BLaER1 treated with 17β-estradiol and CSF1 and Interleukin-3, amounts not matched to agents 10 nM and 100 nM (cell line): Measurements from ENCODE around the gene FLNA.
"Not testable (repeated sequence)": the region's sequence is repeated elsewhere in the genome, so short reads cannot be mapped to it uniquely, and the experiment has no call there.

Experiments used
- H3K27ac ChIP-seq, 11 experiments: shearing (Covaris generic); formaldehyde crosslinking; 2 replicates each; pipeline ENCODE4 v1.8.1; 2022
- H3K27me3 ChIP-seq, 11 experiments: shearing (Covaris generic); formaldehyde crosslinking; 2 replicates each; pipeline ENCODE4 v1.8.1; 2022
- H3K36me3 ChIP-seq, 11 experiments: shearing (Covaris generic); formaldehyde crosslinking; 2 replicates each; pipeline ENCODE4 v1.8.1; 2022
- H3K4me1 ChIP-seq, 10 experiments: shearing (Covaris generic); formaldehyde crosslinking; 2 replicates each; pipeline ENCODE4 v1.8.1; 2022
- H3K4me2 ChIP-seq, 11 experiments: shearing (Covaris generic); formaldehyde crosslinking; 2 replicates each; pipeline ENCODE4 v1.8.1; 2022
- H3K4me3 ChIP-seq, 10 experiments: shearing (Covaris generic); formaldehyde crosslinking; 2 replicates each; pipeline ENCODE4 v1.8.1; 2022
- H3K9ac ChIP-seq, 11 experiments: shearing (Covaris generic); formaldehyde crosslinking; 2 replicates each; pipeline ENCODE4 v1.8.1; 2022
- H3K9me3 ChIP-seq, 11 experiments: shearing (Covaris generic); formaldehyde crosslinking; replicated peaks in 1 of 11; 2 replicates each; pipeline ENCODE4 v1.8.1; 2022
- H4K20me1 ChIP-seq, 11 experiments: shearing (Covaris generic); formaldehyde crosslinking; 2 replicates each; pipeline ENCODE4 v1.8.1; 2022
- Cebpa-rat ChIP-seq, 11 experiments: shearing (Covaris generic); IDR thresholded peaks; 2 replicates each; pipeline ENCODE4 v1.8.1; 2022

The FLNA gene

DNA sequence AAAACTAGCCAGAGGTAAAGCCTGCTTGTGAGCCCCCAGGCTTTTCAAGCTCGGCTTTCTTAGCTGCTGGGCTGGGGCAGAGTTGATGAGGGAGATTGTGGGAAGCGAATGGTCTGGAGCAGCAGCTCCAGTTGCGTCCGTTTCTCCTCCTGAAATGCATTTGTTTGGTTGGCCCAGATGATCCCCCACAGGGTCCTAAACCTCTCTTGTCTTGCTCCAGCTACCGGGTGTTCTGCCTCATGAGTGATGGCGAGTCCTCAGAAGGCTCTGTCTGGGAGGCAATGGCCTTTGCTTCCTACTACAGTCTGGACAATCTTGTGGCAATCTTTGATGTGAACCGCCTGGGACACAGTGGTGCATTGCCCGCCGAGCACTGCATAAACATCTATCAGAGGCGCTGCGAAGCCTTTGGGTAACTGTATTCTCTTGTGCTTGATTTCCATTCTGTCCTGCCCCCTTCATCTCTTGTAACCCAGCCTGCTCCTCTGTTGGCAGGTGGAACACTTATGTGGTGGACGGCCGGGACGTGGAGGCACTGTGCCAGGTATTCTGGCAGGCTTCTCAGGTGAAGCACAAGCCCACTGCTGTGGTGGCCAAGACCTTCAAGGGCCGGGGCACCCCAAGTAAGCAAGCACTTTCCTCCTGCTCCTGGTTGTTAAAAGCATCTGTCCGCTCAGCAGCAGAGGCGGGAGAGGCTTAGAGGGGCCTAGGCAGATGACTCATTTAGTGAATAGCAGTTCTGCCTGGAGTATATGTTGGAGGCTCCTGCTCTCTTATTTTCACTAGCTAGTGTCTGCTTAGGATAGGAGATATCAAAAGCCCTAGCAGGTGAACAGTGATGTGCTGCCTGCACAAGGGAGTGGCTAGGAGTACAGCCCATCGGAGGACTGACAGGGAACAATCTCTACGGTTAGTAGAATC, 63.6 kb downstream of the FLNA start:
- TF ChIP-seq Cebpa-rat (IDR thresholded peaks at IDR 0.05) = no peak
- peaks cover 0 to 13% (median 0%) of the 10 kb centered on the region in 11 experiments; a peak in 6 of 22 replicates for H4K20me1 ChIP-seq
- peaks cover 72 to 100% (median 99%) of the 10 kb centered on the region in 11 experiments for H3K27me3 ChIP-seq
- H3K9ac ChIP-seq = no peak overlapping the region
- H3K4me1 ChIP-seq = peaks cover 0 to 64% (median 2%) of the 10 kb centered on the region in 10 experiments; a peak in 9 of 20 replicates
- peaks cover 0 to 5% (median 0%) of the 10 kb centered on the region in 11 experiments; a peak in 1 of 22 replicates for H3K9me3 ChIP-seq
- peak overlapping the region in 3 of 11 experiments; percentile 30 to 47 (median 42); a peak in 5 of 22 replicates for H3K4me2 ChIP-seq
- H3K36me3 ChIP-seq = no peaks in the 10 kb centered on the region
- H3K27ac ChIP-seq = peak overlapping the region in 2 of 11 experiments; percentile 17 to 44; a peak in 2 of 22 replicates
- H3K4me3 ChIP-seq = no peak overlapping the region

DNA sequence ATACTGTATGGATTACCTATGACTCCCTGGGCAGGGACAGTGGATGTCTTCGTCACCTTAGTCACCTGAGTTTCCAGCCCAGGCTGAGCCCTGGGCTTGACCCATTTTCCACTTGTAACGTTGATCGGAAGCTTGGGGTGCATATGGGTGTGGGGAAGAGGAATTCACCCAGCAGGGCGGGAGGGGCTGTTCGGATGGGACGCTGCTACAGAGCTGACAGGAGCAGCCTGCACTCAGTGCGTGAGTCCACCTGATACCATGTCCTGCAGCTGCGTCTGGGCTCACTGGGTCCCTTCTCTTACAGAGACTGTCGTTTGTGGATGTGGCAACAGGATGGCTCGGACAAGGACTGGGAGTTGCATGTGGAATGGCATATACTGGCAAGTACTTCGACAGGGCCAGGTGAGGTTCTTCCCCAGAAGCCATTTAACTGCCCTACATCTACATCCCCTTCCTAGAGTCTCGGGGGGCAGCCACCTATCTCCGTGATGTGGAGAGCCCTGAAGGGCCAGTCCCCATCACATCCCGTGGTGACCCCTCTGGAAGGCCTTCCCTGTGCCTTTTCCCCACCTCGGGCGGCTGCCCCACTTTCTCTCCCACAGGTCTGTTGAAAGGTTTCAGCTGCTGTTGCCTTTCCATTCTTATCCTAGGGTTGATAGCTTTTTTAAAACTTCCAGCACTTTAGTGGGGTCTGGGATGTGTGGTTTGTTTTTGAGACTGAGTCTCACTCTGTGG, 65.2 kb downstream of the FLNA start:
- Histone ChIP-seq H3K36me3 (no peaks in the 10 kb centered on the region), H3K9ac (no peak overlapping the region), H3K4me3 (no peak overlapping the region), H3K27ac (no peak overlapping the region; a peak in 1 of 22 replicates), H3K4me2 (peak overlapping the region in 2 of 11 experiments; percentile 19 to 47; a peak in 2 of 22 replicates), H4K20me1 (peaks cover 0 to 16% (median 0%) of the 10 kb centered on the region in 11 experiments; a peak in 6 of 22 replicates), H3K4me1 (peaks cover 4 to 70% (median 13%) of the 10 kb centered on the region in 10 experiments; a peak in 12 of 20 replicates), H3K9me3 (peaks cover 0 to 5% (median 0%) of the 10 kb centered on the region in 11 experiments; a peak in 1 of 22 replicates), H3K27me3 (peaks cover 73 to 100% (median 99%) of the 10 kb centered on the region in 11 experiments)
- no peak for TF ChIP-seq Cebpa-rat (IDR thresholded peaks at IDR 0.05)

DNA sequence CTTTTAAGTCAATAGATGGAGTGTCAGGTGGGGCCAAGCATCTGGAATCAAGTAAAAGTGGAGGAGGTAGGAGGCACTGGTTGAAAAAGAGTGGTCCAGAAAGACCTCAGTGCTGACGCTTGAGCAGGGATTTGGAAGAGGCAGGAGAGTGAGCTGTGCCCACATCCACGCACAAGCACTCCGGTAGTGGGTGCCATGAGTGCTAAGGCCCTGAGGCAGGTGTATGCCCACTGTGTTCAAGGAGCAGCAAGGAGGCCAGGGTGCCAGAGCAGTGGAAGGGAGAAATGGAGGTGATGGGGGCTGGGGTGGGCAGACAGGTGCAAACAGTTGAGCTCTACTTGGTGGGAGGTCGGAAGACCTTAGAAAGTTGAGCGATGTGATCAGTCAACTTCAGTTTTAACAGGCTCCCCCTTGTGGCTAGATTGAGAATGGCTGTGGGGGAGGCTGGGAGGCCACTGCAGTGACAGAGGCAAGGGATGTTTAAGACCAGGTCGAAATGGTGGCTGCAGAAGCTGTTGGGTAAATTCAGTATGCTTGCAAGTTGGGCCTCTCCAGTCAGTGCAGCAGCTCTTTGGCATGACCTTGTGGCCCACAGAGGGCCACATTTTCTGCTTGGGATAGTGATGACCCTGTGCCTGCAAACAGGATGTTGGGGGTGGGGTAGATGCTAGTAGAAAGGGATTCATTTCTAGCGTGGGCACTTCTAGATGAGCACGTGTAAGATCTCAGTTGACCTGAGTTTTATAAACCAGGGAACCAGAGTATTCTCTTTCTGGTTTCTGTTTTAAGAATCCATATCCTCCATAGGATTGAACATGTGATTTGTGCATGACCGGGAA, 66.1 kb downstream of the FLNA start:
- no peaks in the 10 kb centered on the region for H3K36me3 ChIP-seq
- H3K4me2 ChIP-seq = peak overlapping the region in 3 of 11 experiments; percentile 7 to 47 (median 19); a peak in 4 of 22 replicates
- no peak overlapping the region for H3K4me3 ChIP-seq
- H3K27me3 ChIP-seq = peaks cover 73 to 100% (median 99%) of the 10 kb centered on the region in 11 experiments
- no peak overlapping the region for H3K27ac ChIP-seq
- TF ChIP-seq Cebpa-rat (IDR thresholded peaks at IDR 0.05) = no peak
- peaks cover 4 to 62% (median 13%) of the 10 kb centered on the region in 10 experiments; a peak in 12 of 20 replicates for H3K4me1 ChIP-seq
- peaks cover 0 to 16% (median 0%) of the 10 kb centered on the region in 11 experiments; a peak in 6 of 22 replicates for H4K20me1 ChIP-seq
- peaks cover 0 to 5% (median 0%) of the 10 kb centered on the region in 11 experiments; a peak in 1 of 22 replicates for H3K9me3 ChIP-seq
- no peak overlapping the region for H3K9ac ChIP-seq

DNA sequence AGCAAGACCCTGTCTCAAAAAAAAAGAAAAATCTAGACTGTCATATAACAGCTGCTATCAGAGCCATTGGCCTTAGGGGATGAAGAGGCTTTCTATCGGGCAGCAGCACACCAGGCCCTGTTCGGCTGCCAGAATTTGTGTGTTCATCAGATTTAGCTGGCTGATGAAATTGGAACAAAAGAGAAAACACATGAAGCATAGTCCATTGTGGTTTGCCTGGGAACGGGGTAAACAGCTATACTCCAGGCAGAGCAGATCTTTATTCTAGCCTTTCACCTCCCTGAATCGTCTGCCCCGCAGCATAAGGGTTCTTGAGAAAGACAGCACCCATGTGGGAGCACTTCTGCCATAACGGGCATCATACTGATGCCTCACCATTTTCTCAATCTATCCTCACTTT, 67.2 kb downstream of the FLNA start:
- H3K27me3 ChIP-seq = peaks cover 70 to 100% (median 98%) of the 10 kb centered on the region in 11 experiments
- no peak overlapping the region for H3K9ac ChIP-seq
- H3K36me3 ChIP-seq = no peaks in the 10 kb centered on the region
- TF ChIP-seq Cebpa-rat (IDR thresholded peaks at IDR 0.05) = no peak
- H3K4me3 ChIP-seq = no peak overlapping the region
- no peak overlapping the region for H3K4me2 ChIP-seq
- H3K9me3 ChIP-seq = peaks cover 0 to 5% (median 0%) of the 10 kb centered on the region in 11 experiments; a peak in 1 of 22 replicates
- peaks cover 4 to 57% (median 13%) of the 10 kb centered on the region in 10 experiments; a peak in 12 of 20 replicates for H3K4me1 ChIP-seq
- H4K20me1 ChIP-seq = peaks cover 0 to 16% (median 0%) of the 10 kb centered on the region in 11 experiments; a peak in 6 of 22 replicates
- no peak overlapping the region for H3K27ac ChIP-seq

DNA sequence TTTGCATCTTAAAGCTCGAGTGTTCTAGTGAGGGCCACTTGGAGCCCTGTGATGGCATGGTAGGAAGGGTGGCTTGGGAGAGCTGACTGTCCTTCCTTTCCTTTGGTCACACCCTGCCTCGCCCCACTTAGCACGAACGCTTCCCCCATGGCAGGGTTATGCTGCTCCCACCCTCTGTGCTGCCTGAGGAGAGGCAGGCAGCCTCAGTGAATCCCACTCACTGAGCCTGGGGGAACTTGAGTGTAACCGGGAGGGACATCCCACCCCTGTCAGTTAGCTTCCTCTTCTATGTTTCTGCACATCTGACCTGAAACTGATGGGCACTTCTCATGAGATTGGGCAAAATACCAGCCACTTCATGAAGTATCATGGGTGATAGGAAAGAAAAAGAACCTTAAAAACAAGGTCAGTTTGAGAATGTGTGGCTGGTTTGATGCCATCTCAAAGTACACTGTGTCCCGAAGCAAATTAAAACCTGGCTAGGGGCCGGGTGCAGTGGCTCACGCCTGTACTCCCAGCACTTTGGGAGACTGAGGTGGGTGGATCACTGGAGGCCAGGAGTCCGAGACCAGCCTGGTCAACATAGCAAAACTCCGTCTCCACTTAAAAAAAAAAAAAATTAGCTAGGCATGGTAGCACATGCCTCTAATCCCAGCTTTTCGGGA, 68.8 kb downstream of the FLNA start:
- Histone ChIP-seq H4K20me1 (peaks cover 0 to 10% (median 0%) of the 10 kb centered on the region in 11 experiments; a peak in 5 of 22 replicates), H3K4me1 (peaks cover 4 to 44% (median 13%) of the 10 kb centered on the region in 10 experiments; a peak in 12 of 20 replicates), H3K27ac (no peak overlapping the region), H3K4me3 (no peak overlapping the region), H3K27me3 (peaks cover 70 to 99% (median 98%) of the 10 kb centered on the region in 11 experiments), H3K36me3 (no peaks in the 10 kb centered on the region), H3K9me3 (peaks cover 0 to 11% (median 0%) of the 10 kb centered on the region in 11 experiments; a peak in 2 of 22 replicates), H3K4me2 (peak overlapping the region in 7 of 11 experiments; percentile 0 to 57 (median 21); a peak in 12 of 22 replicates), H3K9ac (no peak overlapping the region)
- no peak for TF ChIP-seq Cebpa-rat (IDR thresholded peaks at IDR 0.05)

DNA sequence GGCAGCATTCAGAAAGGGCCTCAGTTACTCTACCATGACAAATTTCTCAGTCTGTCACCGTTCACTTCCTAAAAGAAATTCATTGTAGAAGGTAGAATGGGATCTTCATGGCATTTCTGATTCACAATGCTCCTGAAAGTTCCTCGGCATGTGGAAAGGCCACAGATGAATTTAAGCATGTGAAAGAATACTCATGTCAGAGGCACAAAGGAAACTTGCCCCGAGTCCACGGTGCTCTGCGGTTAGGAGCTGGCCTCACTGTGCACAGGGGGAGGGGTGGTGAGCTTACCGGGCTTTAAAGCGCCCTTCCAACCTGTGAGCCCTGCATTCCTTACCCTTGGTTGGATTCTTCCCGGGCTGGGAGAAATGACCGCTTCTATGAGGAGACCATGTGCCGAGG, 69.6 kb downstream of the FLNA start:
- H3K9ac ChIP-seq = no peak overlapping the region
- H4K20me1 ChIP-seq = peaks cover 0 to 6% (median 0%) of the 10 kb centered on the region in 11 experiments; a peak in 4 of 22 replicates
- peaks cover 73 to 99% (median 98%) of the 10 kb centered on the region in 11 experiments for H3K27me3 ChIP-seq
- peaks cover 4 to 39% (median 13%) of the 10 kb centered on the region in 10 experiments; a peak in 12 of 20 replicates for H3K4me1 ChIP-seq
- no peak overlapping the region for H3K4me3 ChIP-seq
- H3K36me3 ChIP-seq = no peaks in the 10 kb centered on the region
- peaks cover 0 to 19% (median 0%) of the 10 kb centered on the region in 11 experiments; a peak in 2 of 22 replicates for H3K9me3 ChIP-seq
- peak overlapping the region in 4 of 11 experiments; percentile 9 to 57 (median 29); a peak in 5 of 22 replicates for H3K4me2 ChIP-seq
- no peak for TF ChIP-seq Cebpa-rat (IDR thresholded peaks at IDR 0.05)
- no peak overlapping the region for H3K27ac ChIP-seq

DNA sequence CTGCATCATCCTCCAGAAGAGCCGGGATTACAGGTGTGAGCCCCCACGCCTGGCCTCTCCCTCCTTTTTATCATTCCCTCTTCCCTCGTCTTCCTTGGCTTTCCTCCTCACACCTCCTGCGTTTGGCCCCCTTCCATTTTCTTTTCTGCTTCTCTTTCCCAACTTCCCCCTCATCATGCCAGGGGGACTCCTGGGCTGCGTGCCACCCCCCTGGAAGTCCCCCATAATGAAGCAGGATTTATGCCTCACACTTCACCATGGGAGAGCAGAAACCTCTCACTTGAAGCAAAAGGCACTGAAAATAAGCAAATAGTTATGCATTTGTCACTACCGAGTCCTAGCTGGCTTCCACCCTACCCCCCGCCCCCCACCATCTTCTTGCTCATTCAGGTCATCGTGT, 71.0 kb downstream of the FLNA start:
- H3K27ac ChIP-seq = no peak overlapping the region
- peaks cover 77 to 99% (median 95%) of the 10 kb centered on the region in 11 experiments for H3K27me3 ChIP-seq
- no peak overlapping the region for H3K4me2 ChIP-seq
- peaks cover 0 to 6% (median 0%) of the 10 kb centered on the region in 11 experiments; a peak in 4 of 22 replicates for H4K20me1 ChIP-seq
- H3K4me1 ChIP-seq = peaks cover 4 to 27% (median 12%) of the 10 kb centered on the region in 10 experiments; a peak in 12 of 20 replicates
- no peak for TF ChIP-seq Cebpa-rat (IDR thresholded peaks at IDR 0.05)
- no peak overlapping the region for H3K4me3 ChIP-seq
- no peaks in the 10 kb centered on the region for H3K36me3 ChIP-seq
- no peak overlapping the region for H3K9ac ChIP-seq
- H3K9me3 ChIP-seq = peaks cover 0 to 19% (median 0%) of the 10 kb centered on the region in 11 experiments; a peak in 2 of 22 replicates

DNA sequence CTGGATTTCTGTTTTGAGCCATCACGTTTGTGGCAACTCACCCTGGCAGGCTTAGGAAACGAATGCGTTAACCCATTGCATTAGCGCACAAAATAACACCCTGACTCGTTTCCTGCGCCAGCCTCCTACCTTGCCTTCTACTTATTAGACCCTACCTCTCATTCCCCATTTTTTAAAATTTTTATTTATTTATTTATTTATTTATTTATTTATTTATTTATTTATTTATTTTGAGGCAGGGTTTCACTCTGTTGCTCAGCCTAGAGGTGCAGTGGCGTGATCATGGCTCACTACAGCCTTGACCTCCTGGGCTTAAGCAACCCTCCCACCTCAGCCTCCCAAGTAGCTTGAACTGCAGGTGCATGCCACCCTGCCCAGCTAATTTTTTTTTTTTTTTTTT, 71.4 kb downstream of the FLNA start:
- H4K20me1 ChIP-seq, H3K27ac ChIP-seq, H3K36me3 ChIP-seq, H3K4me2 ChIP-seq, H3K4me3 ChIP-seq, H3K9ac ChIP-seq: not testable (repeated sequence)
- peaks cover 4 to 22% (median 12%) of the 10 kb centered on the region in 10 experiments; a peak in 12 of 20 replicates for H3K4me1 ChIP-seq
- peaks cover 0 to 19% (median 0%) of the 10 kb centered on the region in 11 experiments; a peak in 2 of 22 replicates for H3K9me3 ChIP-seq
- H3K27me3 ChIP-seq = peaks cover 82 to 99% (median 96%) of the 10 kb centered on the region in 11 experiments
